Amniotic stem cell (primary cell): ENCODE results near the gene KDM2B.
"Not testable (repeated sequence)": the region's sequence is repeated elsewhere in the genome, so short reads cannot be mapped to it uniquely, and the experiment has no call there.

Experiments used
- DNase-seq: peaks from one replicate; lab custom pipeline; 2025; lab: John Stamatoyannopoulos, UW

The KDM2B gene

GRCh38 chr12:121499929-121500793 lies 80.7 kb downstream of the KDM2B start:
- no peak for DNase-seq

GRCh38 chr12:121495746-121496145 lies 85.1 kb downstream of the KDM2B start:
- DNase-seq: no peak

- peak; percentile 8 for DNase-seq
Measured at GRCh38 chr12:121494093-121494787, 86.6 kb downstream of the KDM2B start.

- DNase-seq: no peak
Measured at GRCh38 chr12:121490401-121491281, 90.2 kb downstream of the KDM2B start.

GRCh38 chr12:121489874-121490273 lies 90.9 kb downstream of the KDM2B start:
- DNase-seq: no peak

- no peak for DNase-seq
Measured at GRCh38 chr12:121484967-121485366, 95.9 kb downstream of the KDM2B start.

GRCh38 chr12:121484564-121484963 lies 96.3 kb downstream of the KDM2B start:
- DNase-seq: not testable (repeated sequence)

- no peak for DNase-seq
Measured at GRCh38 chr12:121483949-121484348, 96.9 kb downstream of the KDM2B start.

GRCh38 chr12:121476477-121476876 lies 104.3 kb downstream of the KDM2B start:
- no peak for DNase-seq

- DNase-seq: no peak
Measured at GRCh38 chr12:121475279-121475678, 105.5 kb downstream of the KDM2B start.

- DNase-seq: no peak
Measured at GRCh38 chr12:121472150-121472905, 108.5 kb downstream of the KDM2B start.

- no peak for DNase-seq
Measured at GRCh38 chr12:121470751-121471150, 110.1 kb downstream of the KDM2B start.

GRCh38 chr12:121468499-121468801 lies 112.4 kb downstream of the KDM2B start:
- no peak for DNase-seq

- DNase-seq: no peak
Measured at GRCh38 chr12:121467638-121468498, 113.0 kb downstream of the KDM2B start.

- peak; percentile 48 for DNase-seq
Measured at GRCh38 chr12:121466794-121467637, 113.8 kb downstream of the KDM2B start.

- no peak for DNase-seq
Measured at GRCh38 chr12:121465921-121466793, 114.7 kb downstream of the KDM2B start.

- DNase-seq: no peak
Measured at GRCh38 chr12:121464331-121464730, 116.5 kb downstream of the KDM2B start.

- DNase-seq: no peak
Measured at GRCh38 chr12:121461048-121461447, 119.8 kb downstream of the KDM2B start.

- no peak for DNase-seq
Measured at GRCh38 chr12:121456551-121456950, 124.3 kb downstream of the KDM2B start.
